GM12878 (cell line): Measurements from ENCODE around the gene STARD10. TPM values are rescaled to one million over a fixed set of nuclear protein-coding genes. Genes with fewer than 3 reads are reported as not detected.
A peak's percentile ranks its signal among the peaks of the same experiment; 100 is the strongest.

ENCODE experiments used
- ATF7 ChIP-seq: fragments of 450-650 bp; IDR thresholded peaks from 2 replicates; pipeline ENCODE4 v1.6.1; 2016; ENCODE audit warnings: low read depth, mild to moderate bottlenecking
- BHLHE40 ChIP-seq, 2 experiments: fragments of 450-650 bp in 1 of 2; IDR thresholded peaks; 2 replicates each; pipeline ENCODE4 v1.6.1; 2011 to 2017; ENCODE audit warnings: low read depth in 2 of 2, borderline replicate concordance in 1 of 2, improper control_type of control experiment in 1 of 2, low read length in 1 of 2, mild to moderate bottlenecking in 1 of 2
- CBFB ChIP-seq: IDR thresholded peaks from 2 replicates; pipeline ENCODE4 v1.6.1; 2016; ENCODE audit warnings: antibody characterized with exemption, low read depth
- CHD4 ChIP-seq: fragments of 200-600 bp; sonication (generic); IDR thresholded peaks from 2 replicates; pipeline ENCODE4 v1.6.1; 2016; ENCODE audit warnings: mild to moderate bottlenecking
- EP300 ChIP-seq, 2 experiments: fragments of 150-350 bp in 1 of 2; IDR thresholded peaks; 2 replicates each; pipeline ENCODE4 v1.6.1; 2011 to 2012; ENCODE audit warnings: low read depth in 2 of 2, low read length in 2 of 2, borderline replicate concordance in 1 of 2, improper control_type of control experiment in 1 of 2, inconsistent platforms in 1 of 2; ENCODE audit not compliant: control insufficient read depth in 1 of 2
- ESRRA ChIP-seq: IDR thresholded peaks from 2 replicates; pipeline ENCODE4 v1.6.1; 2012; ENCODE audit warnings: mild to moderate bottlenecking, low read length, improper control_type of control experiment
- FOXK2 ChIP-seq: fragments of 450-650 bp; IDR thresholded peaks from 2 replicates; pipeline ENCODE4 v1.6.1; 2017; ENCODE audit warnings: mild to moderate bottlenecking, moderate library complexity
- FOXM1 ChIP-seq: IDR thresholded peaks from 2 replicates; pipeline ENCODE4 v1.6.1; 2012; ENCODE audit warnings: low read depth, mild to moderate bottlenecking, inconsistent platforms, low read length, moderate library complexity
- GABPA ChIP-seq: IDR thresholded peaks from 2 replicates; pipeline ENCODE4 v1.6.1; 2014; ENCODE audit warnings: antibody characterized with exemption, low read depth, mild to moderate bottlenecking, inconsistent platforms
- HCFC1 ChIP-seq: fragments of 150-350 bp; IDR thresholded peaks from 2 replicates; pipeline ENCODE4 v1.6.1; 2014; ENCODE audit warnings: low read length
- HDAC2 ChIP-seq: fragments of 200-600 bp; sonication (generic); IDR thresholded peaks from 2 replicates; pipeline ENCODE4 v1.6.1; 2017
- JUND ChIP-seq: IDR thresholded peaks from 2 replicates; pipeline ENCODE4 v1.6.1; 2012; ENCODE audit warnings: low read depth, mild to moderate bottlenecking, low read length, improper control_type of control experiment, moderate library complexity
- MEF2A ChIP-seq: IDR thresholded peaks from 2 replicates; pipeline ENCODE4 v1.6.1; 2011; ENCODE audit warnings: low read depth, mild to moderate bottlenecking, low read length, moderate library complexity; ENCODE audit not compliant: insufficient read depth
- MEF2B ChIP-seq: fragments of 450-650 bp; IDR thresholded peaks from 2 replicates; pipeline ENCODE4 v1.6.1; 2018; ENCODE audit warnings: mild to moderate bottlenecking, moderate library complexity; ENCODE audit not compliant: partially characterized antibody, poor library complexity, severe bottlenecking
- MYC ChIP-seq: IDR thresholded peaks from 2 replicates; pipeline ENCODE4 v1.6.1; 2011; ENCODE audit warnings: mild to moderate bottlenecking, low read length, moderate library complexity, inconsistent platforms; ENCODE audit not compliant: insufficient read depth, insufficient replicate concordance, insufficient read length, severe bottlenecking
- NBN ChIP-seq: fragments of 450-650 bp; IDR thresholded peaks from 2 replicates; pipeline ENCODE4 v1.6.1; 2016
- POLR2AphosphoS5 ChIP-seq: IDR thresholded peaks from 2 replicates; pipeline ENCODE4 v1.6.1; 2011; ENCODE audit warnings: mild to moderate bottlenecking, low read length, inconsistent platforms
- POU2F2 ChIP-seq: IDR thresholded peaks from 3 replicates; pipeline ENCODE4 v1.6.1; 2011; ENCODE audit warnings: low read depth, mild to moderate bottlenecking, low read length, borderline replicate concordance
- SMAD5 ChIP-seq: IDR thresholded peaks from 2 replicates; pipeline ENCODE4 v1.6.1; 2016; ENCODE audit warnings: antibody characterized with exemption, low read depth
- TAF1 ChIP-seq: IDR thresholded peaks from 2 replicates; pipeline ENCODE4 v1.6.1; 2011; ENCODE audit warnings: mild to moderate bottlenecking, low read depth, low read length, borderline replicate concordance
- TBL1XR1 ChIP-seq: IDR thresholded peaks from 2 replicates; pipeline ENCODE4 v1.6.1; 2012; ENCODE audit warnings: low read depth, low read length, improper control_type of control experiment
- TCF3 ChIP-seq: IDR thresholded peaks from 2 replicates; pipeline ENCODE4 v1.6.1; 2012; ENCODE audit warnings: low read depth, mild to moderate bottlenecking, low read length, borderline replicate concordance; ENCODE audit not compliant: insufficient read depth
- YY1 ChIP-seq: IDR thresholded peaks from 2 replicates; pipeline ENCODE4 v1.6.1; 2011; ENCODE audit warnings: low read depth, mild to moderate bottlenecking, low read length
- ZNF207 ChIP-seq: fragments of 450-650 bp; IDR thresholded peaks from 2 replicates; pipeline ENCODE4 v1.6.1; 2014; ENCODE audit warnings: antibody characterized with exemption, mild to moderate bottlenecking, borderline replicate concordance
- polyA plus RNA-seq, 11 experiments: library from polyadenylated mRNA; depleted of rRNA in 4 of 11; unstranded in 6 of 11; stranded (reverse) in 5 of 11; fragments of >200 nt; fragmentation: Nextera tagmentation in 4 of 11; fragmentation: Illumina TruSeq in 1 of 11; extraction: Ambion mirVana in 4 of 11; extraction: Trizol in 1 of 11; gene quantifications; 1 replicate in 1 of 11; 2 replicates in 10 of 11; pipeline versions ENCODE4 v1.2.1 to v1.2.3, GENCODE V29; 2011 to 2016; ENCODE audit warnings: inconsistent platforms in 2 of 11, missing spikeins in 2 of 11, low read depth in 1 of 11
- total RNA-seq, 4 experiments: library from RNA; depleted of rRNA in 3 of 4; stranded (reverse); fragments of >200 nt in 3 of 4; fragmentation: Illumina TruSeq in 1 of 4; extraction: Trizol in 1 of 4; gene quantifications; 2 replicates each; pipeline versions ENCODE4 v1.2.1 to v1.2.3, GENCODE V29; 2013 to 2021
- TF ChIP-seq, protein P1 (sequence below): IDR thresholded peaks from 2 replicates; pipeline ENCODE4 v1.6.1; 2012; ENCODE audit warnings: low read depth, low read length, improper control_type of control experiment
- TF ChIP-seq, protein P2 (sequence below): fragments of 450-650 bp; conservative IDR thresholded peaks from 2 replicates; pipeline ENCODE4 v1.6.1; 2017; ENCODE audit warnings: mild to moderate bottlenecking, moderate library complexity
- TF ChIP-seq, protein P3 (sequence below): fragments of 450-650 bp; IDR thresholded peaks from 2 replicates; pipeline ENCODE4 v1.6.1; 2016; ENCODE audit warnings: mild to moderate bottlenecking
- TF ChIP-seq, protein P4 (sequence below): IDR thresholded peaks from 2 replicates; pipeline ENCODE4 v1.6.1; 2011; ENCODE audit warnings: low read depth, mild to moderate bottlenecking, low read length, moderate library complexity, borderline replicate concordance; ENCODE audit errors: extremely low read depth

STARD10 gene
- total and polyA plus RNA-seq, 10 of the 15 experiments (the other 5 are each of a cell fraction or from before 2014, with no cell fraction given): 0.15 to 43.2 (median 23.1) TPM

DNA sequence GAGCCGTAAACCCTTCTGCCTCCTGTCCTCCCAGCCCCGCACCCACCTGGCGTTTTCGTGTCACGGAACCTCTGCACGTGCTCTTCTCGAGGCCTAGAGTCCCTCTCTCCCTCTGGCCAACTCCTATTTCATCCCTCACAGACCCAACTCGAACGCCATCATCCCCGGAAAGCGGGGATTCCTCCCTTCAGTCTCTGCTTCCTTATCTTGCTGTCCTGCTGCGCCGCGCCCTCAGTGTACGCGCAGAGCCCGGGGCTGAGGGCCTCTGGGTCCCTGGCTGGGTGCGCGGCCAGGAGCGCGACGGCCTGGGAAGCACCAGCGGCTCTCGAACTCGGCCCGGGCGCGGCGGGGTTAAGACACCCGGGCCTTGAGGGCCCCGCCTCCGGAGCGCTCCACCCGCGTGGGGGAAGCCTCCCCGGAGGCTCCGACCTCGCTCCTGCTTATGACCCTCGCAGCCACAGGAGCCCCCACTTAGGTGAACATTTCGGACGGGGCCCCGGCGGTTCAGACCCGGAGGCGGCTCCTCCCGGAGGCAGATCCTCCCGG lies 20.0 kb upstream of the STARD10 start (continued):
- TF ChIP-seq CBFB (peak; percentile 34; the same call in 1 of the 2 replicates), TBL1XR1 (0 out of 2 replicates have a peak, but pooled peaks have one; percentile 26), FOXK2 (peak; percentile 98), SMAD5 (peak; percentile 96), HCFC1 (peak; percentile 51), CHD4 (no peak), ZNF207 (peak; percentile 93), JUND (peak; percentile 99), ATF7 (peak; percentile 99), BHLHE40 (IDR thresholded peaks at IDR 0.05; ENCODE audit: borderline replicate concordance in 1 of 2, low read depth in 2 of 2, low read length in 1 of 2) (peak; percentile 97 to 99), MYC (peak; percentile 74), FOXM1 (no peak), HDAC2 (no peak), YY1 (no peak), POLR2AphosphoS5 (peak; percentile 95), POU2F2 (peak; percentile 94), TCF3 (peak; percentile 92; the same call in 1 of the 2 replicates), TAF1 (peak; percentile 87), MEF2A (0 out of 2 replicates have a peak, but pooled peaks have one; percentile 32), ESRRA (peak; percentile 62; the same call in 1 of the 2 replicates), EP300 (IDR thresholded peaks at IDR 0.05; ENCODE audit: borderline replicate concordance in 1 of 2, control insufficient read depth in 1 of 2, low read depth in 2 of 2, low read length in 2 of 2) (0 out of 4 replicates have a peak, but pooled peaks of 1 of the 2 experiments have one; percentile 2), NBN (peak; percentile 79; the same call in 1 of the 2 replicates), MEF2B (peak; percentile 65), GABPA (no peak)
- TF ChIP-seq, protein P1, sequence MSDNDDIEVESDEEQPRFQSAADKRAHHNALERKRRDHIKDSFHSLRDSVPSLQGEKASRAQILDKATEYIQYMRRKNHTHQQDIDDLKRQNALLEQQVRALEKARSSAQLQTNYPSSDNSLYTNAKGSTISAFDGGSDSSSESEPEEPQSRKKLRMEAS: peak; percentile 20; the same call in 1 of the 2 replicates
- TF ChIP-seq, protein P2, sequence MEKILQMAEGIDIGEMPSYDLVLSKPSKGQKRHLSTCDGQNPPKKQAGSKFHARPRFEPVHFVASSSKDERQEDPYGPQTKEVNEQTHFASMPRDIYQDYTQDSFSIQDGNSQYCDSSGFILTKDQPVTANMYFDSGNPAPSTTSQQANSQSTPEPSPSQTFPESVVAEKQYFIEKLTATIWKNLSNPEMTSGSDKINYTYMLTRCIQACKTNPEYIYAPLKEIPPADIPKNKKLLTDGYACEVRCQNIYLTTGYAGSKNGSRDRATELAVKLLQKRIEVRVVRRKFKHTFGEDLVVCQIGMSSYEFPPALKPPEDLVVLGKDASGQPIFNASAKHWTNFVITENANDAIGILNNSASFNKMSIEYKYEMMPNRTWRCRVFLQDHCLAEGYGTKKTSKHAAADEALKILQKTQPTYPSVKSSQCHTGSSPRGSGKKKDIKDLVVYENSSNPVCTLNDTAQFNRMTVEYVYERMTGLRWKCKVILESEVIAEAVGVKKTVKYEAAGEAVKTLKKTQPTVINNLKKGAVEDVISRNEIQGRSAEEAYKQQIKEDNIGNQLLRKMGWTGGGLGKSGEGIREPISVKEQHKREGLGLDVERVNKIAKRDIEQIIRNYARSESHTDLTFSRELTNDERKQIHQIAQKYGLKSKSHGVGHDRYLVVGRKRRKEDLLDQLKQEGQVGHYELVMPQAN: peak; percentile 82
- TF ChIP-seq, protein P3, sequence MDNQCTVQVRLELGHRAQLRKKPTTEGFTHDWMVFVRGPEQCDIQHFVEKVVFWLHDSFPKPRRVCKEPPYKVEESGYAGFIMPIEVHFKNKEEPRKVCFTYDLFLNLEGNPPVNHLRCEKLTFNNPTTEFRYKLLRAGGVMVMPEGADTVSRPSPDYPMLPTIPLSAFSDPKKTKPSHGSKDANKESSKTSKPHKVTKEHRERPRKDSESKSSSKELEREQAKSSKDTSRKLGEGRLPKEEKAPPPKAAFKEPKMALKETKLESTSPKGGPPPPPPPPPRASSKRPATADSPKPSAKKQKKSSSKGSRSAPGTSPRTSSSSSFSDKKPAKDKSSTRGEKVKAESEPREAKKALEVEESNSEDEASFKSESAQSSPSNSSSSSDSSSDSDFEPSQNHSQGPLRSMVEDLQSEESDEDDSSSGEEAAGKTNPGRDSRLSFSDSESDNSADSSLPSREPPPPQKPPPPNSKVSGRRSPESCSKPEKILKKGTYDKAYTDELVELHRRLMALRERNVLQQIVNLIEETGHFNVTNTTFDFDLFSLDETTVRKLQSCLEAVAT: peak; percentile 13; the same call in 1 of the 2 replicates
- TF ChIP-seq, protein P4, sequence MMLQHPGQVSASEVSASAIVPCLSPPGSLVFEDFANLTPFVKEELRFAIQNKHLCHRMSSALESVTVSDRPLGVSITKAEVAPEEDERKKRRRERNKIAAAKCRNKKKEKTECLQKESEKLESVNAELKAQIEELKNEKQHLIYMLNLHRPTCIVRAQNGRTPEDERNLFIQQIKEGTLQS: no peak
